Spleen (tissue), 7 donors: ENCODE results near the gene SERPINA9.

Source experiments
- CTCF ChIP-seq, 11 experiments: fragments of 200-600 bp in 7 of 11; fragments of 450-650 bp in 4 of 11; sonication (generic) in 4 of 11; IDR thresholded peaks in 8 of 11; conservative IDR thresholded peaks in 3 of 11; 1 replicate in 7 of 11; 2 replicates in 4 of 11; pipeline versions ENCODE4 v1.4.0 to v1.8.0; 2016 to 2021; ENCODE audit warnings: antibody characterized with exemption in 11 of 11, inconsistent platforms in 4 of 11, mild to moderate bottlenecking in 1 of 11
- POLR2A ChIP-seq, 3 donors: fragments of 450-650 bp; IDR thresholded peaks; one replicate each; pipeline ENCODE4 v1.5.1; 2017; ENCODE audit warnings: antibody characterized with exemption in 3 of 3, mild to moderate bottlenecking in 1 of 3
- POLR2AphosphoS5 ChIP-seq, 3 donors: sonication (generic); formaldehyde crosslinking; IDR thresholded peaks; one replicate each; pipeline ENCODE4 v1.5.1; 2017; ENCODE audit warnings: antibody characterized with exemption in 3 of 3
- donor health status: DM: no; HTN: no; CAD: no; lungs with moderate emphysema.
- donor health status: DM: no; HTN: no; CAD: no.
- donor health status: DM: no; HTN: no; CAD: no.

GRCh38 chr14:94484481-94484880 is 8.5 kb upstream of the SERPINA9 start:
- TF ChIP-seq CTCF (IDR thresholded peaks at IDR 0.05 in 8 of 11, conservative IDR thresholded peaks at IDR 0.05 in 3 of 11) (no peak), POLR2AphosphoS5 (IDR thresholded peaks at IDR 0.05) (no peak), POLR2A (IDR thresholded peaks at IDR 0.05) (no peak)
